T-helper 2 cell treated with Interferon-gamma antibody and Interleukin-4, amounts not matched to agents 5 μg/mL and 100 μg/mL, for 36 hours (primary cell): ENCODE results near the gene TMEM109.

Experiments
- DNase-seq: peaks from one replicate; pipeline ENCODE4 v3.0.0; 2021; ENCODE audit warnings: low spot score
- H3K27ac Mint-ChIP-seq: one replicate; pipeline ENCODE4 v1.8.0; 2021; ENCODE audit warnings: mild to moderate bottlenecking, mixed read lengths
- H3K27me3 Mint-ChIP-seq: one replicate; pipeline ENCODE4 v1.8.0; 2021; ENCODE audit warnings: low read depth, mixed read lengths
- H3K36me3 Mint-ChIP-seq: one replicate; pipeline ENCODE4 v1.8.0; 2021; ENCODE audit warnings: low read depth, mixed read lengths
- H3K4me1 Mint-ChIP-seq: one replicate; pipeline ENCODE4 v1.8.0; 2021; ENCODE audit warnings: low read depth, mixed read lengths
- H3K4me3 Mint-ChIP-seq: one replicate; pipeline ENCODE4 v1.8.0; 2022; ENCODE audit warnings: mild to moderate bottlenecking, moderate library complexity, mixed read lengths
- H3K9me3 Mint-ChIP-seq: one replicate; pipeline ENCODE4 v1.8.0; 2021; ENCODE audit warnings: mixed read lengths

The TMEM109 gene

GRCh38 chr11:60873533-60873932 is 40.4 kb upstream of the TMEM109 start:
- no peak for DNase-seq
- Mint-ChIP-seq H3K27ac (peak overlapping the region; percentile 31), H3K9me3 (no peaks in the 10 kb centered on the region), H3K4me1 (peaks cover 67% of the 10 kb centered on the region), H3K36me3 (peaks cover 10% of the 10 kb centered on the region), H3K4me3 (peak overlapping the region; percentile 54), H3K27me3 (no peaks in the 10 kb centered on the region)

GRCh38 chr11:60874421-60875365 is 39.3 kb upstream of the TMEM109 start:
- Mint-ChIP-seq H3K36me3 (peaks cover 16% of the 10 kb centered on the region), H3K4me1 (peaks cover 58% of the 10 kb centered on the region)

GRCh38 chr11:60875366-60876167 is 38.4 kb upstream of the TMEM109 start:
- DNase-seq: no peak
- no peak overlapping the region for H3K27ac Mint-ChIP-seq
- peaks cover 57% of the 10 kb centered on the region for H3K4me1 Mint-ChIP-seq
- H3K4me3 Mint-ChIP-seq: no peak overlapping the region
- H3K36me3 Mint-ChIP-seq: peaks cover 18% of the 10 kb centered on the region
- no peaks in the 10 kb centered on the region for H3K27me3 Mint-ChIP-seq
- no peaks in the 10 kb centered on the region for H3K9me3 Mint-ChIP-seq

More at GRCh38 chr11:60874421-60875365, 39.3 kb upstream of the TMEM109 start:
- Mint-ChIP-seq H3K27ac (peak overlapping the region; percentile 65), H3K4me3 (peak overlapping the region; percentile 16), H3K9me3 (no peaks in the 10 kb centered on the region), H3K27me3 (no peaks in the 10 kb centered on the region)
- no peak for DNase-seq

- Mint-ChIP-seq H3K27me3 (no peaks in the 10 kb centered on the region), H3K27ac (no peak overlapping the region), H3K36me3 (peaks cover 24% of the 10 kb centered on the region)
Observed at GRCh38 chr11:60876168-60876485, 37.8 kb upstream of the TMEM109 start.

GRCh38 chr11:60878245-60879101 is 35.5 kb upstream of the TMEM109 start:
- peaks cover 39% of the 10 kb centered on the region for H3K36me3 Mint-ChIP-seq
- H3K27ac Mint-ChIP-seq: no peak overlapping the region
- no peak overlapping the region for H3K4me3 Mint-ChIP-seq
- no peaks in the 10 kb centered on the region for H3K9me3 Mint-ChIP-seq
- DNase-seq: no peak
- H3K27me3 Mint-ChIP-seq: no peaks in the 10 kb centered on the region
- H3K4me1 Mint-ChIP-seq: peaks cover 37% of the 10 kb centered on the region

More at GRCh38 chr11:60876168-60876485, 37.8 kb upstream of the TMEM109 start:
- Mint-ChIP-seq H3K4me1 (peaks cover 56% of the 10 kb centered on the region), H3K4me3 (no peak overlapping the region), H3K9me3 (no peaks in the 10 kb centered on the region)
- DNase-seq: no peak

- peaks cover 44% of the 10 kb centered on the region for H3K36me3 Mint-ChIP-seq
- no peak overlapping the region for H3K27ac Mint-ChIP-seq
- H3K4me1 Mint-ChIP-seq: peaks cover 35% of the 10 kb centered on the region
- no peaks in the 10 kb centered on the region for H3K27me3 Mint-ChIP-seq
- no peaks in the 10 kb centered on the region for H3K9me3 Mint-ChIP-seq
- no peak overlapping the region for H3K4me3 Mint-ChIP-seq
- no peak for DNase-seq
Observed at GRCh38 chr11:60879104-60879503, 34.9 kb upstream of the TMEM109 start.

GRCh38 chr11:60879971-60880588 is 33.9 kb upstream of the TMEM109 start:
- peaks cover 28% of the 10 kb centered on the region for H3K4me1 Mint-ChIP-seq
- peaks cover 48% of the 10 kb centered on the region for H3K36me3 Mint-ChIP-seq
- no peak overlapping the region for H3K27ac Mint-ChIP-seq
- no peak overlapping the region for H3K4me3 Mint-ChIP-seq
- no peaks in the 10 kb centered on the region for H3K27me3 Mint-ChIP-seq
- DNase-seq: no peak
- H3K9me3 Mint-ChIP-seq: no peaks in the 10 kb centered on the region

- peaks cover 31% of the 10 kb centered on the region for H3K4me1 Mint-ChIP-seq
- no peak overlapping the region for H3K4me3 Mint-ChIP-seq
- no peaks in the 10 kb centered on the region for H3K27me3 Mint-ChIP-seq
- no peak for DNase-seq
- peaks cover 54% of the 10 kb centered on the region for H3K36me3 Mint-ChIP-seq
- peak overlapping the region; percentile 70 for H3K27ac Mint-ChIP-seq
- H3K9me3 Mint-ChIP-seq: no peaks in the 10 kb centered on the region
Observed at GRCh38 chr11:60880643-60881282, 33.2 kb upstream of the TMEM109 start.

GRCh38 chr11:60887556-60887955 is 26.4 kb upstream of the TMEM109 start:
- Mint-ChIP-seq H3K4me3 (no peak overlapping the region), H3K36me3 (peaks cover 62% of the 10 kb centered on the region), H3K27ac (peak overlapping the region; percentile 9), H3K9me3 (no peaks in the 10 kb centered on the region), H3K4me1 (peaks cover 21% of the 10 kb centered on the region), H3K27me3 (no peaks in the 10 kb centered on the region)
- peak; percentile 32 for DNase-seq

GRCh38 chr11:60889869-60890311 is 24.1 kb upstream of the TMEM109 start:
- Mint-ChIP-seq H3K27ac (peak overlapping the region; percentile 75), H3K9me3 (no peaks in the 10 kb centered on the region), H3K4me3 (no peak overlapping the region), H3K36me3 (peaks cover 56% of the 10 kb centered on the region), H3K4me1 (peaks cover 14% of the 10 kb centered on the region), H3K27me3 (no peaks in the 10 kb centered on the region)
- no peak for DNase-seq

- H3K27ac Mint-ChIP-seq: no peak overlapping the region
- no peaks in the 10 kb centered on the region for H3K9me3 Mint-ChIP-seq
- H3K27me3 Mint-ChIP-seq: no peaks in the 10 kb centered on the region
- peaks cover 9% of the 10 kb centered on the region for H3K4me1 Mint-ChIP-seq
- H3K36me3 Mint-ChIP-seq: peaks cover 53% of the 10 kb centered on the region
- DNase-seq: no peak
- H3K4me3 Mint-ChIP-seq: no peak overlapping the region
Observed at GRCh38 chr11:60890696-60891095, 23.3 kb upstream of the TMEM109 start.

- DNase-seq: no peak
- no peak overlapping the region for H3K27ac Mint-ChIP-seq
- H3K27me3 Mint-ChIP-seq: no peaks in the 10 kb centered on the region
- H3K4me1 Mint-ChIP-seq: peaks cover 6% of the 10 kb centered on the region
- no peaks in the 10 kb centered on the region for H3K9me3 Mint-ChIP-seq
- no peak overlapping the region for H3K4me3 Mint-ChIP-seq
- H3K36me3 Mint-ChIP-seq: peaks cover 52% of the 10 kb centered on the region
Observed at GRCh38 chr11:60891103-60891741, 22.7 kb upstream of the TMEM109 start.
